GM18508 (cell line): ENCODE data around the gene OTOG.

ENCODE experiments used
- ATAC-seq: cut with Tn5 transposase; IDR thresholded peaks from one replicate; pipeline ENCODE4 v1.9.1; 2021; ENCODE audit warnings: moderate number of reproducible peaks; ENCODE audit not compliant: insufficient read depth, unreplicated experiment

The OTOG gene

GRCh38 chr11:17558025-17558780 is 11.1 kb downstream of the OTOG start:
- no peak for ATAC-seq

DNA sequence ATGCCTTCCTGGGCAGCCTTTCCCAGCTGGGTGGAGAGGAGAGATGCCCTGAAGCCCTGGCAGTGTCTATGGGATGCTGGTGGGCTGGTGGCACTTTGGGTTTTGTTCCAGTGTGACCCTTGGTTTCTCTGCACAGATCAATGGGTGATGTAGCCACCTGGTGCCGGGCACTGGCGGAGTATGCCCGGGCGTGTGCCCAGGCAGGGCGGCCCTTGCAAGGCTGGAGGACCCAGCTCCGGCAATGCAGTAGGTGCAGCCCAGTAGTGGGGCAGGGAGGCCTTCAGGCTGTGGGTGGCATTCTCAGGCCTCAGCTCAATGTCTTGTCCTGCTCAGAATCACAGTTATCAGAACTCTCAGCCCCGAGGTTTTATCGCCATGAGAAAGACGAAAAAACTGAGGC is 11.9 kb downstream of the OTOG start:
- no peak for ATAC-seq

GRCh38 chr11:17559341-17560087 is 12.5 kb downstream of the OTOG start:
- ATAC-seq: no peak

- no peak for ATAC-seq
These were observed 13.4 kb downstream of the OTOG start for GRCh38 chr11:17560281-17561110.

DNA sequence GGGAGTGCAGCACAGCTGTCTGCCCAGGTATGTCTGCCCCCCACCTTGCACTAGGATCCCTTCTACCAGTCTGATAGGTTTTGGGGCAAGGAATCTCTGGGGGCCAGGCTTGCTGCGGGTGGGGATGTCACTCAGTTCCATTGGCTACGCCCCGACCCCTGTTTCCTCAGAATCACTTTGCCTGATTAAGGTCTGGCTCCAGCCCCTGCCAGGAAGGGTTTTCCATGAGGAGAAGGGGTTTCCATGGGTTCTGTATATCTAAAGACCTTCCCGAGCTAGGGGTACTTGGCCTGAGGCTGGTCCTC is 14.0 kb downstream of the OTOG start:
- ATAC-seq: no peak

DNA sequence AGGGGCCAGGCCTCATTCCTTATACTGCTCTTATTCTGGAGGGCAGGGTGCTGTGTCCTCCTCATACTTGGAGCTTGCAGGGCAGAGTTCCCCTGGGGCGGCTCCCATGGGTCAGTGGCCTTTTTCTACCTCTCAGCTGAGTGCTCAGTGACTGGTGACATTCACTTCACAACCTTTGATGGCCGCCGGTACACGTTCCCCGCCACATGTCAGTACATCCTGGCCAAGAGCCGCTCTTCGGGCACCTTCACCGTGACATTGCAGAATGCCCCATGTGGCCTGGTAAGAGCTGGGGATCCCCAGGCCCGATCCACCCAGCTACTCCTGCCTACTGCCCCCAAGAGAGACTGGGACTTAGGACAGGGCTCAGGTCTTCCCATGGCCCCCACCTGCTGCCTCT is 14.5 kb downstream of the OTOG start:
- ATAC-seq: no peak

GRCh38 chr11:17563231-17563646 is 16.2 kb downstream of the OTOG start:
- no peak for ATAC-seq

GRCh38 chr11:17563961-17564686 is 17.1 kb downstream of the OTOG start:
- no peak for ATAC-seq

GRCh38 chr11:17564687-17565042 is 17.6 kb downstream of the OTOG start:
- no peak for ATAC-seq

DNA sequence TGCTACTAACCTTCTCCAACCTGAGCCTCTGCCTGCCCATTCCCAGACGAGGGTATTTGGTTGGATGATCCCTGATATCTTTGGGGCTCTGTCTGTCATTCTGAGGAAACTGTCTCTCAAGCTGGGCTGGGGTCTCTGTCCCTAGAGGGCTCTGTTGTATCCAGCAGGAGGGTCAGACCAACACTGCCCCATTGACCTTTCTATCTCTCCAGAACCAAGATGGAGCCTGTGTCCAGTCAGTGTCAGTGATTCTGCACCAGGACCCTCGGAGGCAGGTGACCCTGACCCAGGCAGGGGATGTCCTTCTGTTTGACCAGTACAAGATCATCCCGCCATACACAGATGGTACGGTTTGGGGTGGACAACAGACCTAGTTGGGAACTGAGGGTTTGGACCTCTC is 21.9 kb downstream of the OTOG start:
- no peak for ATAC-seq

- ATAC-seq: no peak
These were observed 23.0 kb downstream of the OTOG start for GRCh38 chr11:17570034-17570433.

GRCh38 chr11:17571431-17572358 is 24.6 kb downstream of the OTOG start:
- ATAC-seq: no peak

DNA sequence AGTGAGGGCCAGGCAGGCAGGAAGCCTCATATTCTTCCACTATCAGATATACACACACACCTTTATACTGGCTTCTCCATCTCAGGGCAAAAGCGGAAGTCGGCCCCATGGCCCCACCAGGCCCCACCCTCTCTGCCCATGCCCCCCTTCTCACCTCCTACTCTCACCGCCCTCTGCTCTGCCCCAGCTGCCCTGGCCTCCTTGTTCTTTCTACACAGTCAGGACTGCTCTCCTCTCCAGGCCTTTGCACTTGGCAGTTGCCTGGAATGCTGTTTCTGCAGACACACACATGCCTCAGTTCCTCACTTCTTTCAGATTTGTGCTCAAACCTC is 25.3 kb downstream of the OTOG start:
- ATAC-seq: no peak

DNA sequence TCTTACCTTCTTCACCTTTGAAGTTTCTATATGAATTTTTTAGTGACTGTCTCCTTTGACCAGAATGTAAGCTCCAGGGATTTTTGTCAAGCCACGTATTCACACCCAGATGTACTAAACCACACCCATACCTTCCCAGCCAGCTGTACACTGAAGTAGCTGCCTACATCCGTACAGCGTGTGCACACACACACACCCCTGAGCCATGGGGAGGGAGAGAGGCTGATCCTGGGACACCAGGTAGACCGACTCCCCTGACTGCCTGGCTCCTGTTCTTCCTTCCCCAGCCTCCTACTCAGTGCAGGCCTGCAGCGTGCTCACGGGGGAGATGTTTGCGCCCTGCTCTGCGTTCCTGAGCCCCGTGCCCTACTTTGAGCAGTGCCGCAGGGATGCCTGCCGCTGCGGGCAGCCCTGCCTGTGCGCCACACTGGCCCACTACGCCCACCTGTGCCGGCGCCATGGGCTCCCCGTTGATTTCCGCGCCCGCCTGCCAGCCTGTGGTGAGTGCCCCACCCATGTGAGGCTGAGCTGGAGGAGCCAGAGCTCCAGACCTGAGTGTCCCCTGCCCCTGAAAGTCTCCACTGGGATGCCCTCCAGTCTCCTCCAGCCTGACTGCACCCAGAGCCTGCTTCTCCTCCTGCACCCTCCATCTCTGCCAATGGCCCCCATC is 25.9 kb downstream of the OTOG start:
- ATAC-seq: no peak

- ATAC-seq: no peak
These were observed 26.5 kb downstream of the OTOG start for GRCh38 chr11:17573526-17573925.

- no peak for ATAC-seq
These were observed 27.4 kb downstream of the OTOG start for GRCh38 chr11:17574141-17575091.

GRCh38 chr11:17575431-17576425 is 28.7 kb downstream of the OTOG start:
- no peak for ATAC-seq
